Mesenchymal stem cell (in vitro differentiated cells and primary cell): ENCODE results near the gene OR56B1.
A peak's percentile ranks its signal among the peaks of the same experiment; 100 is the strongest.
"Not testable (repeated sequence)": the region's sequence is repeated elsewhere in the genome, so short reads cannot be mapped to it uniquely, and the experiment has no call there.

Experiments
- DNase-seq: peaks from one replicate; pipeline ENCODE4 v3.0.0-alpha.2; 2013
- H2AFZ ChIP-seq: one replicate; pipeline ENCODE4 v1.6.1; 2013; ENCODE audit warnings: low read depth, mild to moderate bottlenecking, control low read depth, inconsistent platforms, low read length, moderate library complexity
- H2AK5ac ChIP-seq: 2 replicates; pipeline ENCODE4 v1.6.1; 2013; ENCODE audit warnings: low read length, moderate library complexity, mild to moderate bottlenecking, inconsistent platforms; ENCODE audit not compliant: severe bottlenecking
- H2BK120ac ChIP-seq: one replicate; pipeline ENCODE4 v1.6.1; 2013; ENCODE audit warnings: low read depth, mild to moderate bottlenecking, inconsistent platforms, low read length, moderate library complexity
- H2BK12ac ChIP-seq, 2 experiments: one replicate each; pipeline ENCODE4 v1.6.1; 2013; ENCODE audit warnings: inconsistent platforms in 2 of 2, low read length in 2 of 2, mild to moderate bottlenecking in 2 of 2, moderate library complexity in 2 of 2, control low read depth in 1 of 2
- H2BK15ac ChIP-seq: one replicate; pipeline ENCODE4 v1.6.1; 2013; ENCODE audit warnings: mild to moderate bottlenecking, low read depth, inconsistent platforms; ENCODE audit not compliant: poor library complexity, severe bottlenecking
- H2BK5ac ChIP-seq: 2 replicates; pipeline ENCODE4 v1.6.1; 2013; ENCODE audit warnings: low read depth, mild to moderate bottlenecking, low read length, control low read depth, inconsistent platforms; ENCODE audit not compliant: poor library complexity, severe bottlenecking
- H3K14ac ChIP-seq, 2 experiments: one replicate each; pipeline ENCODE4 v1.6.1; 2013; ENCODE audit warnings: inconsistent platforms in 2 of 2, low read length in 2 of 2, control low read depth in 1 of 2, mild to moderate bottlenecking in 1 of 2, moderate library complexity in 1 of 2
- H3K18ac ChIP-seq, 2 experiments: one replicate each; pipeline ENCODE4 v1.6.1; 2013; ENCODE audit warnings: inconsistent platforms in 2 of 2, low read length in 2 of 2, control low read depth in 1 of 2, low read depth in 1 of 2, mild to moderate bottlenecking in 1 of 2
- H3K23ac ChIP-seq, 2 experiments: one replicate each; pipeline ENCODE4 v1.6.1; 2013; ENCODE audit warnings: inconsistent platforms in 2 of 2, low read length in 2 of 2, mild to moderate bottlenecking in 2 of 2, moderate library complexity in 2 of 2, control low read depth in 1 of 2
- H3K27ac ChIP-seq: 2 replicates; pipeline ENCODE4 v1.5.1; 2013; ENCODE audit warnings: mild to moderate bottlenecking, moderate library complexity, low read length, control low read depth, inconsistent platforms; ENCODE audit not compliant: poor library complexity, severe bottlenecking
- H3K27me3 ChIP-seq, 2 experiments: 2 replicates each; pipeline versions ENCODE4 v1.6.1 to v1.7.0; 2013; ENCODE audit warnings: low read length in 2 of 2, mild to moderate bottlenecking in 2 of 2, moderate library complexity in 2 of 2, control low read depth in 1 of 2, inconsistent platforms in 1 of 2; ENCODE audit not compliant: control insufficient read depth in 1 of 2, insufficient read depth in 1 of 2
- H3K36me3 ChIP-seq, 2 experiments: 2 replicates each; pipeline versions ENCODE4 v1.6.1 to v1.7.0; 2013; ENCODE audit warnings: low read length in 2 of 2, control low read depth in 1 of 2, inconsistent platforms in 1 of 2, low read depth in 1 of 2, mild to moderate bottlenecking in 1 of 2; ENCODE audit not compliant: insufficient read depth in 2 of 2, control insufficient read depth in 1 of 2
- H3K4ac ChIP-seq, 2 experiments: one replicate each; pipeline ENCODE4 v1.6.1; 2013; ENCODE audit warnings: inconsistent platforms in 2 of 2, low read length in 2 of 2, mild to moderate bottlenecking in 2 of 2, moderate library complexity in 2 of 2, control low read depth in 1 of 2, low read depth in 1 of 2
- H3K4me1 ChIP-seq: 2 replicates; pipeline ENCODE4 v1.6.1; 2013; ENCODE audit warnings: low read depth, low read length, control low read depth; ENCODE audit not compliant: control insufficient read depth, insufficient read depth
- H3K4me2 ChIP-seq: 2 replicates; pipeline ENCODE4 v1.6.1; 2013; ENCODE audit warnings: low read length, mild to moderate bottlenecking, inconsistent platforms; ENCODE audit not compliant: poor library complexity, severe bottlenecking
- H3K4me3 ChIP-seq, 2 experiments: 2 replicates each; pipeline versions ENCODE4 v1.5.1 to v1.7.0; 2013; ENCODE audit warnings: low read length in 2 of 2, mild to moderate bottlenecking in 2 of 2, control low read depth in 1 of 2, low read depth in 1 of 2; ENCODE audit not compliant: insufficient read depth in 1 of 2
- H3K79me1 ChIP-seq: replicated peaks from 2 replicates; pipeline ENCODE4 v1.6.1; 2013; ENCODE audit warnings: mild to moderate bottlenecking, control low read depth, low read length, inconsistent platforms; ENCODE audit not compliant: poor library complexity, severe bottlenecking
- H3K9ac ChIP-seq: 2 replicates; pipeline ENCODE4 v1.7.0; 2013; ENCODE audit warnings: mild to moderate bottlenecking, low read length, moderate library complexity
- H3K9me3 ChIP-seq: 2 replicates; pipeline ENCODE4 v1.7.0; 2013; ENCODE audit warnings: mild to moderate bottlenecking, low read length; ENCODE audit not compliant: control insufficient read depth
- H4K8ac ChIP-seq: one replicate; pipeline ENCODE4 v1.6.1; 2013; ENCODE audit warnings: inconsistent platforms, mild to moderate bottlenecking, low read length, moderate library complexity
- H4K91ac ChIP-seq: one replicate; pipeline ENCODE4 v1.6.1; 2013; ENCODE audit warnings: mild to moderate bottlenecking, low read length, inconsistent platforms
- WGBS: methylation state at CpG from one replicate; pipeline ENCODE4 v1.1.7; 2013; ENCODE audit warnings: mixed read lengths; 5-methylcytosine and 5-hydroxymethylcytosine counted together

Gene OR56B1

GRCh38 chr11:5690736-5691135 is 45.5 kb upstream of the OR56B1 start:
- peak overlapping the region; percentile 90 for H3K4me2 ChIP-seq
- peak overlapping the region; percentile 83 for H4K91ac ChIP-seq
- H3K27ac ChIP-seq = peak overlapping the region; percentile 98
- H3K9me3 ChIP-seq = no peaks in the 10 kb centered on the region
- H3K4me1 ChIP-seq = peaks cover 7% of the 10 kb centered on the region
- peak overlapping the region; percentile 94 for H4K8ac ChIP-seq
- no peaks in the 10 kb centered on the region for H3K27me3 ChIP-seq
- H3K36me3 ChIP-seq = peaks cover 5 to 25% of the 10 kb centered on the region in 2 experiments
- WGBS = 96% methylated on average over 5 of the region's 5 CpGs
- H2BK5ac ChIP-seq = peak overlapping the region; percentile 90
- H3K18ac ChIP-seq = peak overlapping the region; percentile 5 to 86
- no peak overlapping the region for H3K23ac ChIP-seq
- peak overlapping the region; percentile 100 for H2AK5ac ChIP-seq
- H2BK15ac ChIP-seq = peak overlapping the region; percentile 23
- peak overlapping the region; percentile 98 for H3K9ac ChIP-seq
- H2BK12ac ChIP-seq = peak overlapping the region in 1 of 2 experiments; percentile 66
- peaks cover 18% of the 10 kb centered on the region for H3K79me1 ChIP-seq
- H2AFZ ChIP-seq = no peak overlapping the region
- H3K4me3 ChIP-seq = peak overlapping the region in 1 of 2 experiments; percentile 86
- peak overlapping the region; percentile 27 for H2BK120ac ChIP-seq
- H3K4ac ChIP-seq = peak overlapping the region; percentile 40 to 64
- peak; percentile 18 for DNase-seq
- no peak overlapping the region for H3K14ac ChIP-seq

GRCh38 chr11:5691238-5691963 is 44.8 kb upstream of the OR56B1 start:
- not testable (repeated sequence) for H2BK12ac ChIP-seq, H3K27me3 ChIP-seq, H2BK5ac ChIP-seq, H3K18ac ChIP-seq, H2AFZ ChIP-seq, H3K14ac ChIP-seq, H3K4me1 ChIP-seq, H3K9me3 ChIP-seq, DNase-seq, H4K91ac ChIP-seq, H3K23ac ChIP-seq, H2BK15ac ChIP-seq, H4K8ac ChIP-seq
- Histone ChIP-seq H2AK5ac (peak overlapping the region; percentile 100), H3K4me2 (peak overlapping the region; percentile 90), H3K27ac (peak overlapping the region; percentile 98), H3K4ac (peak overlapping the region in 1 of 2 experiments; percentile 64), H3K9ac (peak overlapping the region; percentile 98), H2BK120ac (peak overlapping the region; percentile 27), H3K79me1 (peaks cover 18% of the 10 kb centered on the region), H3K36me3 (peaks cover 9 to 32% of the 10 kb centered on the region in 2 experiments), H3K4me3 (peak overlapping the region in 1 of 2 experiments; percentile 86)
- 90% methylated on average over 5 of the region's 12 CpGs for WGBS

GRCh38 chr11:5691964-5692361 is 44.3 kb upstream of the OR56B1 start:
- Histone ChIP-seq H2BK120ac (no peak overlapping the region), H2BK5ac (no peak overlapping the region), H2BK12ac (no peak overlapping the region), H3K14ac (no peak overlapping the region), H2BK15ac (no peak overlapping the region), H3K79me1 (peaks cover 19% of the 10 kb centered on the region), H3K9ac (peak overlapping the region; percentile 98), H3K4ac (no peak overlapping the region), H2AK5ac (no peak overlapping the region), H3K18ac (no peak overlapping the region), H3K4me2 (no peak overlapping the region), H3K9me3 (no peaks in the 10 kb centered on the region), H3K4me3 (peak overlapping the region in 1 of 2 experiments; percentile 86), H3K36me3 (peaks cover 10 to 37% of the 10 kb centered on the region in 2 experiments), H3K27ac (no peak overlapping the region), H4K91ac (no peak overlapping the region), H3K23ac (no peak overlapping the region), H3K27me3 (no peaks in the 10 kb centered on the region), H2AFZ (no peak overlapping the region), H4K8ac (no peak overlapping the region), H3K4me1 (peaks cover 7% of the 10 kb centered on the region)
- 100% methylated on average over 1 of the region's 3 CpGs for whole genome bisulfite sequencing
- no peak for DNase-seq

- H3K4me2 ChIP-seq = no peak overlapping the region
- H3K14ac ChIP-seq = no peak overlapping the region
- no peak overlapping the region for H3K27ac ChIP-seq
- no peak overlapping the region for H4K91ac ChIP-seq
- no peak overlapping the region for H2AFZ ChIP-seq
- H4K8ac ChIP-seq = no peak overlapping the region
- no peak overlapping the region for H3K9ac ChIP-seq
- H3K9me3 ChIP-seq = no peaks in the 10 kb centered on the region
- peaks cover 5% of the 10 kb centered on the region for H3K4me1 ChIP-seq
- H3K4me3 ChIP-seq = no peak overlapping the region
- H3K23ac ChIP-seq = no peak overlapping the region
- no peak overlapping the region for H2BK15ac ChIP-seq
- no peak overlapping the region for H2BK5ac ChIP-seq
- H3K4ac ChIP-seq = no peak overlapping the region
- peaks cover 21 to 61% of the 10 kb centered on the region in 2 experiments for H3K36me3 ChIP-seq
- peaks cover 23% of the 10 kb centered on the region for H3K79me1 ChIP-seq
- no peak overlapping the region for H2BK12ac ChIP-seq
- H3K27me3 ChIP-seq = no peaks in the 10 kb centered on the region
- H3K18ac ChIP-seq = no peak overlapping the region
- WGBS = 80% methylated on average over 1 of the region's 1 CpG
- H2BK120ac ChIP-seq = no peak overlapping the region
- no peak overlapping the region for H2AK5ac ChIP-seq
- DNase-seq = no peak
These were observed 41.6 kb upstream of the OR56B1 start for GRCh38 chr11:5694642-5695041.
